ENCODE measurements around the gene NOXA1. TPM values are rescaled to one million over a fixed set of nuclear protein-coding genes. Genes with fewer than 3 reads are reported as not detected.

Gene NOXA1
- total and polyA plus RNA-seq, 2 of the 8 experiments (the other 6 are each of a cell fraction or from before 2014, with no cell fraction given): 0.34 to 0.91 TPM

DNA sequence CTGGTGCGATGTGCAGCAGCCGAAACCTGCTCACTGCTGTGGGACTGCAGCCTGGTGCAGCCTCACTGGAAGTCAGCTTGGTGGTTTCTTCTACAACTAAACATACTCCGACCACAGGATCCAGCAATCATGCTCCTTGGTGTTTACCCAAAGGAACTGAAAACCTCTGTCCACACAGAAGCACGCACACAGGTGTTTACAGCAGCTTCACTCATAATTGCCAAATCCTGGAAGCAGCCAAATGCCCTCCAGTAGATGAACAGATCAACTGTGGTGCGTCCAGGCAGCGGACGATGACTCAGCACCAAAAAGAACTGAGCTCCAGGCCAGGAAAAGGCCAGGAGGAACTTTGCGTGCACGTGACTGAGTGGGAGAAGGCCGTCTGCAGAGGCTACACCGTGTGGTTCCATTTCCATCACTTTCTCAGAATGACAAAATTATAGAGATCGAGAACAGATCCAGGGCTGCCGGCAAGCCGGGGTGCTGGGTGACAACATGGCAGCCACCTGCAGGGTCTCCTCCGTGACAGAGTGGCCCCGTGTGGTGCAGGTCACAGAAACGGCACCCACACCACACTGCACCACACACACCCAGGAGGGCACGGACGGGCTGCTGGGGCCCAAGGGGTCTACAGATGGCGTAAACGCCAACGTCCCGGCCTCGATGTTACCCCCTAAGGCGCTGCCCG lies 59.0 kb downstream of the NOXA1 start (continued):
- no peak for TF ChIP-seq FOSL1 (IDR thresholded peaks at IDR 0.05; ENCODE audit: insufficient read depth, low read depth, low read length)
- no peak for TF ChIP-seq SP4 (IDR thresholded peaks at IDR 0.05; ENCODE audit: low read length)
- TF ChIP-seq, protein P1, sequence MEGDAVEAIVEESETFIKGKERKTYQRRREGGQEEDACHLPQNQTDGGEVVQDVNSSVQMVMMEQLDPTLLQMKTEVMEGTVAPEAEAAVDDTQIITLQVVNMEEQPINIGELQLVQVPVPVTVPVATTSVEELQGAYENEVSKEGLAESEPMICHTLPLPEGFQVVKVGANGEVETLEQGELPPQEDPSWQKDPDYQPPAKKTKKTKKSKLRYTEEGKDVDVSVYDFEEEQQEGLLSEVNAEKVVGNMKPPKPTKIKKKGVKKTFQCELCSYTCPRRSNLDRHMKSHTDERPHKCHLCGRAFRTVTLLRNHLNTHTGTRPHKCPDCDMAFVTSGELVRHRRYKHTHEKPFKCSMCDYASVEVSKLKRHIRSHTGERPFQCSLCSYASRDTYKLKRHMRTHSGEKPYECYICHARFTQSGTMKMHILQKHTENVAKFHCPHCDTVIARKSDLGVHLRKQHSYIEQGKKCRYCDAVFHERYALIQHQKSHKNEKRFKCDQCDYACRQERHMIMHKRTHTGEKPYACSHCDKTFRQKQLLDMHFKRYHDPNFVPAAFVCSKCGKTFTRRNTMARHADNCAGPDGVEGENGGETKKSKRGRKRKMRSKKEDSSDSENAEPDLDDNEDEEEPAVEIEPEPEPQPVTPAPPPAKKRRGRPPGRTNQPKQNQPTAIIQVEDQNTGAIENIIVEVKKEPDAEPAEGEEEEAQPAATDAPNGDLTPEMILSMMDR (IDR thresholded peaks at IDR 0.05; ENCODE audit: control extremely low read depth in 1 of 3, insufficient read depth in 1 of 3, low read depth in 1 of 3, low read length in 3 of 3): no peak
- TF ChIP-seq, protein P2, sequence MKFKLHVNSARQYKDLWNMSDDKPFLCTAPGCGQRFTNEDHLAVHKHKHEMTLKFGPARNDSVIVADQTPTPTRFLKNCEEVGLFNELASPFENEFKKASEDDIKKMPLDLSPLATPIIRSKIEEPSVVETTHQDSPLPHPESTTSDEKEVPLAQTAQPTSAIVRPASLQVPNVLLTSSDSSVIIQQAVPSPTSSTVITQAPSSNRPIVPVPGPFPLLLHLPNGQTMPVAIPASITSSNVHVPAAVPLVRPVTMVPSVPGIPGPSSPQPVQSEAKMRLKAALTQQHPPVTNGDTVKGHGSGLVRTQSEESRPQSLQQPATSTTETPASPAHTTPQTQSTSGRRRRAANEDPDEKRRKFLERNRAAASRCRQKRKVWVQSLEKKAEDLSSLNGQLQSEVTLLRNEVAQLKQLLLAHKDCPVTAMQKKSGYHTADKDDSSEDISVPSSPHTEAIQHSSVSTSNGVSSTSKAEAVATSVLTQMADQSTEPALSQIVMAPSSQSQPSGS (IDR thresholded peaks at IDR 0.05; ENCODE audit: low read length): no peak
- TF ChIP-seq BRCA1 (IDR thresholded peaks at IDR 0.05; ENCODE audit: low read depth, low read length): no peak
- no peak for TF ChIP-seq SIX5 (IDR thresholded peaks at IDR 0.05; ENCODE audit: low read depth, low read length)
- TF ChIP-seq EGR1 (IDR thresholded peaks at IDR 0.05; ENCODE audit: borderline replicate concordance, low read depth, low read length): no peak

Small RNA genes within 50 kb of the gene (microRNA-seq; reads per million reads assigned to microRNA genes)
- 0.81 to 0.92 reads per million in 2 experiments for gene MIR7114 (ENCODE audit: borderline microRNAs expressed in 2 of 2, borderline number of aligned reads in 2 of 2, borderline replicate concordance in 1 of 2)

Other genes with a start within 250 kb of the NOXA1 start
- 37.7 and 41.9 TPM in 2 replicates for gene ANAPC2, start 234.8 kb upstream of the NOXA1 start, total RNA-seq (2021; fragmentation: NEBNext Ultra II Directional; extraction: Animal tissue kit (Norgen Biotek cat#: 25700))
- 30.2 and 44.3 TPM in 2 replicates for gene ANAPC2, start 234.8 kb upstream of the NOXA1 start, polyA plus RNA-seq (2011; rRNA removed)
- gene SSNA1, start 234.7 kb upstream of the NOXA1 start, total RNA-seq (2021; fragmentation: NEBNext Ultra II Directional; extraction: Animal tissue kit (Norgen Biotek cat#: 25700)): 87.3 and 91.3 TPM in 2 replicates
- gene SSNA1, start 234.7 kb upstream of the NOXA1 start, polyA plus RNA-seq (2011; rRNA removed): 157 and 182 TPM in 2 replicates
- gene TPRN, start 222.7 kb upstream of the NOXA1 start, total RNA-seq (2021; fragmentation: NEBNext Ultra II Directional; extraction: Animal tissue kit (Norgen Biotek cat#: 25700)): 23.2 and 27.2 TPM in 2 replicates
- 9.7 and 14.9 TPM in 2 replicates for gene TPRN, start 222.7 kb upstream of the NOXA1 start, polyA plus RNA-seq (2011; rRNA removed)
- gene TMEM203, start 217.7 kb upstream of the NOXA1 start, total RNA-seq (2021; fragmentation: NEBNext Ultra II Directional; extraction: Animal tissue kit (Norgen Biotek cat#: 25700)): 44.1 and 44.2 TPM in 2 replicates
- gene TMEM203, start 217.7 kb upstream of the NOXA1 start, polyA plus RNA-seq (2011; rRNA removed): 57.1 and 67.1 TPM in 2 replicates
- 32.3 and 33.2 TPM in 2 replicates for gene NDOR1, start 217.7 kb upstream of the NOXA1 start, total RNA-seq (2021; fragmentation: NEBNext Ultra II Directional; extraction: Animal tissue kit (Norgen Biotek cat#: 25700))
- 25.7 and 42.4 TPM in 2 replicates for gene NDOR1, start 217.7 kb upstream of the NOXA1 start, polyA plus RNA-seq (2011; rRNA removed)
- gene RNF208, start 201.2 kb upstream of the NOXA1 start, total RNA-seq (2021; fragmentation: NEBNext Ultra II Directional; extraction: Animal tissue kit (Norgen Biotek cat#: 25700)): 7.7 and 8.9 TPM in 2 replicates
- 2.7 and 4.8 TPM in 2 replicates for gene RNF208, start 201.2 kb upstream of the NOXA1 start, polyA plus RNA-seq (2011; rRNA removed)
- gene CYSRT1, start 198.2 kb upstream of the NOXA1 start, total RNA-seq (2021; fragmentation: NEBNext Ultra II Directional; extraction: Animal tissue kit (Norgen Biotek cat#: 25700)): 1.0 and 1.6 TPM in 2 replicates
- 6.5 and 7.6 TPM in 2 replicates for gene CYSRT1, start 198.2 kb upstream of the NOXA1 start, polyA plus RNA-seq (2011; rRNA removed)
- gene RNF224, start 195.9 kb upstream of the NOXA1 start, total RNA-seq (2021; fragmentation: NEBNext Ultra II Directional; extraction: Animal tissue kit (Norgen Biotek cat#: 25700)): 0.17 TPM in 1 of 2 replicates, not detected in the other
- 0.24 and 0.25 TPM in 2 replicates for gene RNF224, start 195.9 kb upstream of the NOXA1 start, polyA plus RNA-seq (2011; rRNA removed)
- gene SLC34A3, start 192.5 kb upstream of the NOXA1 start, total RNA-seq (2021; fragmentation: NEBNext Ultra II Directional; extraction: Animal tissue kit (Norgen Biotek cat#: 25700)): not detected in 2 replicates
- 0.06 and 0.08 TPM in 2 replicates for gene SLC34A3, start 192.5 kb upstream of the NOXA1 start, polyA plus RNA-seq (2011; rRNA removed)
- gene TUBB4B, start 182.1 kb upstream of the NOXA1 start, total RNA-seq (2021; fragmentation: NEBNext Ultra II Directional; extraction: Animal tissue kit (Norgen Biotek cat#: 25700)): 307 and 311 TPM in 2 replicates
- 280 and 342 TPM in 2 replicates for gene TUBB4B, start 182.1 kb upstream of the NOXA1 start, polyA plus RNA-seq (2011; rRNA removed)
- not detected in 2 replicates for gene STPG3, start 172.1 kb upstream of the NOXA1 start, total RNA-seq (2021; fragmentation: NEBNext Ultra II Directional; extraction: Animal tissue kit (Norgen Biotek cat#: 25700))
- gene STPG3, start 172.1 kb upstream of the NOXA1 start, polyA plus RNA-seq (2011; rRNA removed): 0.14 TPM in 1 of 2 replicates, not detected in the other
- gene NELFB, start 168.1 kb upstream of the NOXA1 start, total RNA-seq (2021; fragmentation: NEBNext Ultra II Directional; extraction: Animal tissue kit (Norgen Biotek cat#: 25700)): 70.8 and 78.0 TPM in 2 replicates
- 57.6 and 86.5 TPM in 2 replicates for gene NELFB, start 168.1 kb upstream of the NOXA1 start, polyA plus RNA-seq (2011; rRNA removed)
- 9.2 and 9.3 TPM in 2 replicates for gene TOR4A, start 145.7 kb upstream of the NOXA1 start, total RNA-seq (2021; fragmentation: NEBNext Ultra II Directional; extraction: Animal tissue kit (Norgen Biotek cat#: 25700))
- 8.4 and 11.4 TPM in 2 replicates for gene TOR4A, start 145.7 kb upstream of the NOXA1 start, polyA plus RNA-seq (2011; rRNA removed)
- gene NRARP, start 121.1 kb upstream of the NOXA1 start, total RNA-seq (2021; fragmentation: NEBNext Ultra II Directional; extraction: Animal tissue kit (Norgen Biotek cat#: 25700)): 35.4 and 37.2 TPM in 2 replicates
- 32.5 and 52.0 TPM in 2 replicates for gene NRARP, start 121.1 kb upstream of the NOXA1 start, polyA plus RNA-seq (2011; rRNA removed)
- gene EXD3, start 231 bp upstream of the NOXA1 start, total RNA-seq (2021; fragmentation: NEBNext Ultra II Directional; extraction: Animal tissue kit (Norgen Biotek cat#: 25700)): 7.0 and 7.2 TPM in 2 replicates
- 9.4 and 12.7 TPM in 2 replicates for gene EXD3, start 231 bp upstream of the NOXA1 start, polyA plus RNA-seq (2011; rRNA removed)
- 0.33 and 0.48 TPM in 2 replicates for gene ENTPD8, start 18.0 kb downstream of the NOXA1 start, total RNA-seq (2021; fragmentation: NEBNext Ultra II Directional; extraction: Animal tissue kit (Norgen Biotek cat#: 25700))
- gene ENTPD8, start 18.0 kb downstream of the NOXA1 start, polyA plus RNA-seq (2011; rRNA removed): 0.51 and 1.1 TPM in 2 replicates
- gene NSMF, start 35.9 kb downstream of the NOXA1 start, total RNA-seq (2021; fragmentation: NEBNext Ultra II Directional; extraction: Animal tissue kit (Norgen Biotek cat#: 25700)): 55.5 and 56.7 TPM in 2 replicates
- 65.1 and 90.8 TPM in 2 replicates for gene NSMF, start 35.9 kb downstream of the NOXA1 start, polyA plus RNA-seq (2011; rRNA removed)
- 0.47 and 0.57 TPM in 2 replicates for gene PNPLA7, start 127.0 kb downstream of the NOXA1 start, total RNA-seq (2021; fragmentation: NEBNext Ultra II Directional; extraction: Animal tissue kit (Norgen Biotek cat#: 25700))
- 0.35 and 0.36 TPM in 2 replicates for gene PNPLA7, start 127.0 kb downstream of the NOXA1 start, polyA plus RNA-seq (2011; rRNA removed)
- 47.2 and 49.4 TPM in 2 replicates for gene MRPL41, start 128.5 kb downstream of the NOXA1 start, total RNA-seq (2021; fragmentation: NEBNext Ultra II Directional; extraction: Animal tissue kit (Norgen Biotek cat#: 25700))
- gene MRPL41, start 128.5 kb downstream of the NOXA1 start, polyA plus RNA-seq (2011; rRNA removed): 58.1 and 79.3 TPM in 2 replicates
- gene DPH7, start 155.5 kb downstream of the NOXA1 start, total RNA-seq (2021; fragmentation: NEBNext Ultra II Directional; extraction: Animal tissue kit (Norgen Biotek cat#: 25700)): 44.6 and 45.7 TPM in 2 replicates
- 45.5 and 50.5 TPM in 2 replicates for gene DPH7, start 155.5 kb downstream of the NOXA1 start, polyA plus RNA-seq (2011; rRNA removed)
- 58.5 and 58.7 TPM in 2 replicates for gene ZMYND19, start 167.1 kb downstream of the NOXA1 start, total RNA-seq (2021; fragmentation: NEBNext Ultra II Directional; extraction: Animal tissue kit (Norgen Biotek cat#: 25700))
- gene ZMYND19, start 167.1 kb downstream of the NOXA1 start, polyA plus RNA-seq (2011; rRNA removed): 42.4 and 54.0 TPM in 2 replicates
- 22.0 and 22.2 TPM in 2 replicates for gene ARRDC1, start 182.3 kb downstream of the NOXA1 start, total RNA-seq (2021; fragmentation: NEBNext Ultra II Directional; extraction: Animal tissue kit (Norgen Biotek cat#: 25700))
- gene ARRDC1, start 182.3 kb downstream of the NOXA1 start, polyA plus RNA-seq (2011; rRNA removed): 58.4 and 94.0 TPM in 2 replicates
- 163 and 171 TPM in 2 replicates for gene EHMT1, start 195.6 kb downstream of the NOXA1 start, total RNA-seq (2021; fragmentation: NEBNext Ultra II Directional; extraction: Animal tissue kit (Norgen Biotek cat#: 25700))
- 95.7 and 143 TPM in 2 replicates for gene EHMT1, start 195.6 kb downstream of the NOXA1 start, polyA plus RNA-seq (2011; rRNA removed)